Testis (tissue), 2 donors: ENCODE results near the gene UNC80.

Experiments
- CTCF ChIP-seq, 3 experiments: fragments of 450-650 bp in 2 of 3; fragments of 200-600 bp in 1 of 3; sonication (generic) in 1 of 3; IDR thresholded peaks; one replicate each; pipeline ENCODE4 v1.5.1; 2016 to 2019; ENCODE audit warnings: antibody characterized with exemption in 3 of 3, mild to moderate bottlenecking in 2 of 3, moderate library complexity in 1 of 3
- POLR2A ChIP-seq: fragments of 450-650 bp; IDR thresholded peaks from one replicate; pipeline ENCODE4 v1.6.1; 2017; ENCODE audit warnings: antibody characterized with exemption, mild to moderate bottlenecking, moderate library complexity

GRCh38 chr2:209988010-209988409, 216.4 kb downstream of the UNC80 start:
- no peak for TF ChIP-seq CTCF (IDR thresholded peaks at IDR 0.05)
- no peak for TF ChIP-seq POLR2A
